ENCODE results near the gene ALK.

ALK gene

DNA sequence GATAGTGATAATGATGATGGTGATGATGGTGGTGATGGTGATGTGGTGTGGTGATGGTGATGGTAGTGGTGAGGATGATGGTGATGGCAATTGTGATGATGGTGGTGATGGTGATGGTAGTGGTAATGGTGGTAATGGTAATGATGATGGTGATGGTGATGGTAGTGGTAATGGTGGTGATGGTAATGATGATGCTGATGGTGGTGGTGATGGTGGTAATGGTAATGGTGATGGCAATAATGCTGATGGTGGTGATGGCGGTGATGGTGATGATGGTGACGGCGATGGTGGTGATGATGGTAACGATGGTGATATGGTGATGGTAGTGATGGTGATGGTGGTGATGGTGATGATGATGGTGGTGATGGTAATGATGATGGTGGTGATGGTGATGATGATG, 45.0 kb downstream of the ALK start:
- TF ChIP-seq, protein P1, sequence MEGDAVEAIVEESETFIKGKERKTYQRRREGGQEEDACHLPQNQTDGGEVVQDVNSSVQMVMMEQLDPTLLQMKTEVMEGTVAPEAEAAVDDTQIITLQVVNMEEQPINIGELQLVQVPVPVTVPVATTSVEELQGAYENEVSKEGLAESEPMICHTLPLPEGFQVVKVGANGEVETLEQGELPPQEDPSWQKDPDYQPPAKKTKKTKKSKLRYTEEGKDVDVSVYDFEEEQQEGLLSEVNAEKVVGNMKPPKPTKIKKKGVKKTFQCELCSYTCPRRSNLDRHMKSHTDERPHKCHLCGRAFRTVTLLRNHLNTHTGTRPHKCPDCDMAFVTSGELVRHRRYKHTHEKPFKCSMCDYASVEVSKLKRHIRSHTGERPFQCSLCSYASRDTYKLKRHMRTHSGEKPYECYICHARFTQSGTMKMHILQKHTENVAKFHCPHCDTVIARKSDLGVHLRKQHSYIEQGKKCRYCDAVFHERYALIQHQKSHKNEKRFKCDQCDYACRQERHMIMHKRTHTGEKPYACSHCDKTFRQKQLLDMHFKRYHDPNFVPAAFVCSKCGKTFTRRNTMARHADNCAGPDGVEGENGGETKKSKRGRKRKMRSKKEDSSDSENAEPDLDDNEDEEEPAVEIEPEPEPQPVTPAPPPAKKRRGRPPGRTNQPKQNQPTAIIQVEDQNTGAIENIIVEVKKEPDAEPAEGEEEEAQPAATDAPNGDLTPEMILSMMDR (conservative IDR thresholded peaks at IDR 0.05; ENCODE audit: control insufficient read depth, insufficient read depth, low read depth, low read length), result no peak
- no peak for DNase-seq (ENCODE audit: low read depth)
- no peak overlapping the region for H3K4me3 ChIP-seq (ENCODE audit: control insufficient read depth, low read depth, low read length)

- DNase-seq (ENCODE audit: low read depth), result no peak
- H3K4me3 ChIP-seq (ENCODE audit: control insufficient read depth, low read depth, low read length), result no peak overlapping the region
- TF ChIP-seq, protein P1 (conservative IDR thresholded peaks at IDR 0.05; ENCODE audit: control insufficient read depth, insufficient read depth, low read depth, low read length), result no peak
These were observed 46.6 kb downstream of the ALK start for GRCh38 chr2:29874745-29875144.

- TF ChIP-seq, protein P1 (conservative IDR thresholded peaks at IDR 0.05; ENCODE audit: control insufficient read depth, insufficient read depth, low read depth, low read length), result no peak
- no peak overlapping the region for H3K4me3 ChIP-seq (ENCODE audit: control insufficient read depth, low read depth, low read length)
- no peak for DNase-seq (ENCODE audit: low read depth)
These were observed 48.5 kb downstream of the ALK start for GRCh38 chr2:29872870-29873269.

GRCh38 chr2:29871541-29871940, 49.8 kb downstream of the ALK start:
- TF ChIP-seq, protein P1 (conservative IDR thresholded peaks at IDR 0.05; ENCODE audit: control insufficient read depth, insufficient read depth, low read depth, low read length), result no peak
- DNase-seq (ENCODE audit: low read depth), result no peak
- H3K4me3 ChIP-seq (ENCODE audit: control insufficient read depth, low read depth, low read length), result no peak overlapping the region

GRCh38 chr2:29865512-29865911, 55.9 kb downstream of the ALK start:
- TF ChIP-seq, protein P1 (conservative IDR thresholded peaks at IDR 0.05; ENCODE audit: control insufficient read depth, insufficient read depth, low read depth, low read length), result no peak
- H3K4me3 ChIP-seq (ENCODE audit: control insufficient read depth, low read depth, low read length), result no peak overlapping the region
- no peak for DNase-seq (ENCODE audit: low read depth)

GRCh38 chr2:29864988-29865387, 56.4 kb downstream of the ALK start:
- no peak overlapping the region for H3K4me3 ChIP-seq (ENCODE audit: control insufficient read depth, low read depth, low read length)
- no peak for DNase-seq (ENCODE audit: low read depth)
- TF ChIP-seq, protein P1 (conservative IDR thresholded peaks at IDR 0.05; ENCODE audit: control insufficient read depth, insufficient read depth, low read depth, low read length), result no peak
